ENCODE data around the gene MYH3.
"Not testable (repeated sequence)": the region's sequence is repeated elsewhere in the genome, so short reads cannot be mapped to it uniquely, and the experiment has no call there.

MYH3 gene

DNA sequence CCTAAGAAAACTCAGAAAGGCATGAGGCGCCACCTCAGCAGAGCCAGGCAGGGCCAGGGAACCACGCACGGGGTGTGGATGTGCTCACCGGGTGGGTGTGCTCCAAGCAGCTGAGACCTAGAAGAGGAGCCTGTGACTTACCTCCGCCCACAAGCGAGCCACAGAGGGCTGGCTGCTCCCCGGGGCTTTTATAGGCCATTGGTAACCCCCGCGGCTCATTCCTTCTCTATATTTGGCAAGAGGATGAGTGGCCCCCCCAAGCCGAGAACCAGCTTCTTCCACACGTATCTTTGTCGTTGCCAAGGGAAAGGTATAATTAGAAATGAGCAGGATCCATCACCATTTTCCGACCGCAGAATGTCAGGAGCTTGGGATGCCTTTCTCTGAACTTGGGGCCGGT lies at the start of gene MYH3:
MYH3 (minus strand) TSS at position 162 of the 400 bp plus-strand sequence. CDS start 2,245 bp downstream, outside the sequence.
- Histone ChIP-seq H3K9me3 (ENCODE audit: control insufficient read depth, insufficient read depth, low read depth, low read length) (no peaks in the 10 kb centered on the region), H3K27me3 (ENCODE audit: control insufficient read depth, insufficient read depth, low read length) (no peaks in the 10 kb centered on the region), H3K27ac (ENCODE audit: low read depth, low read length) (no peak within 1 kb of the TSS)

DNA sequence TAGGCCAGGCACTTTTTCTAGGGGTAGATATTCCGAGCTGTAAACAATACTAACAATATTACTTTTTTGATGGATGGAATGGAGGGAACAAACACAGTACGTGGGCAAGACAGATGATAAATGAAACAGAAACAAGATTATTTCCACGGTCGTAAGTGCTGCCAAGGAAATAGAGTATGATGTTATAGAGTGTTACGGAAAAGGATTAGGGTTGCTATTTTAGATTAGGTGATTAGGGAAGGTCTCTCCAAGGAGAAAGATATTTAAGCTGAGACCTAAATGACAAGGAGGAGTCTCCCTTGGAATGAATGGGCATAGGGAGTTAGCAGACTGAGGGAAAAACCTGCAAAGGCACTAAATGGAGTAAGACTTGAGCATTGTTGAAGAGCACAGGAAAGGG lies 48.6 kb upstream of the MYH3 start:
- Histone ChIP-seq H3K27me3 (ENCODE audit: control insufficient read depth, insufficient read depth, low read length) (no peaks in the 10 kb centered on the region), H3K4me3 (ENCODE audit: low read depth, low read length) (no peak overlapping the region), H3K9me3 (ENCODE audit: control insufficient read depth, insufficient read depth, low read depth, low read length) (no peaks in the 10 kb centered on the region), H3K9ac (ENCODE audit: low read length) (no peak overlapping the region), H3K4me1 (ENCODE audit: control insufficient read depth, insufficient read depth, low read length) (no peaks in the 10 kb centered on the region), H3K36me3 (ENCODE audit: control insufficient read depth, insufficient read depth, low read length) (peaks cover 55% of the 10 kb centered on the region), H3K27ac (ENCODE audit: low read depth, low read length) (no peak overlapping the region)

More for the DNA sequence above, at the start of gene MYH3:
- no peaks in the 10 kb centered on the region for H3K36me3 ChIP-seq (ENCODE audit: control insufficient read depth, insufficient read depth, low read length)
- no peaks in the 10 kb centered on the region for H3K4me1 ChIP-seq (ENCODE audit: control insufficient read depth, insufficient read depth, low read length)
- H3K4me3 ChIP-seq (ENCODE audit: low read depth, low read length), result no peak within 1 kb of the TSS
- H3K9ac ChIP-seq (ENCODE audit: low read length), result no peak within 1 kb of the TSS

DNA sequence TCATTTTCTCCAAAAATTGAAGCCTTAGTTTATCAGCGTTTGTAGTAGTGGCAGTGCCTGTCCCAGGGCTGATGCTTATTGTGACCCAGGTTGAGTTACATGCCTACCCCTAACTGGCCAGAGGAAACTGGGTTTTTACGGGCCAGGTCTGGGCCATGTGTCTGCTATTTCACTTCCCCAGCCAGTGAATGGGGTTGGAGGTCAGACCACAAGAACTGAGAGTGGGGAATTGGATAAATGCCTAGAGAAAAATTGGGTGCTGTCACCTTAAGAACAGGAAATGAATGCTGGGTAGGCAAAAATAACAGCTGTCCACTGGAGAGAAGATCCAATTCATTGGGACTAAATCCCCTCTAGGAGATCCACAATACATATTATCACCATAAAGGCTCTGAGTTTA lies 45.5 kb upstream of the MYH3 start:
- Histone ChIP-seq H3K4me1 (ENCODE audit: control insufficient read depth, insufficient read depth, low read length) (no peaks in the 10 kb centered on the region), H3K27ac (ENCODE audit: low read depth, low read length) (no peak overlapping the region), H3K9ac (ENCODE audit: low read length) (no peak overlapping the region)

DNA sequence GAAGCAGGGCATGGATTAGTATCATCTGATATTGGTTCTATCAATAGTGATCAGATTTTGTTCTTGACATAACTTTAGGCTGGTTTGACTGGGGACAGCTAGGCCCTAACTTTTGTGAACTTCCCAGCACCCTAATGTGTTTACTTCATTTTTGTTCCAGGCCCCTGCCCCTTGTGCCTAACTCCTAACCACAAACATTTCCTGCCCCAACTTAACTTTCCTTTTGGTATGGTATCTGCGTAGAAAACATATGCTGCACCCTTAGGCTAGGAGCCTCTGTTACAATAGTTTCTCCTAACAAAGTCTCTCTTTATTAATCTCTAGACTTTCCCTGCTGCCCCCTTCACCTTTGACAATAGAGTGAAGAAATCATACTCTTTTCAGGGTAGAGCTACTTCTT lies 42.7 kb upstream of the MYH3 start:
- no peaks in the 10 kb centered on the region for H3K27me3 ChIP-seq (ENCODE audit: control insufficient read depth, insufficient read depth, low read length)
- no peak overlapping the region for H3K9ac ChIP-seq (ENCODE audit: low read length)
- peaks cover 11% of the 10 kb centered on the region for H3K36me3 ChIP-seq (ENCODE audit: control insufficient read depth, insufficient read depth, low read length)
- H3K4me3 ChIP-seq (ENCODE audit: low read depth, low read length), result no peak overlapping the region
- H3K4me1 ChIP-seq (ENCODE audit: control insufficient read depth, insufficient read depth, low read length), result no peaks in the 10 kb centered on the region
- no peak overlapping the region for H3K27ac ChIP-seq (ENCODE audit: low read depth, low read length)
- no peaks in the 10 kb centered on the region for H3K9me3 ChIP-seq (ENCODE audit: control insufficient read depth, insufficient read depth, low read depth, low read length)

More for the DNA sequence above, 45.5 kb upstream of the MYH3 start:
- Histone ChIP-seq H3K9me3 (ENCODE audit: control insufficient read depth, insufficient read depth, low read depth, low read length) (no peaks in the 10 kb centered on the region), H3K36me3 (ENCODE audit: control insufficient read depth, insufficient read depth, low read length) (peaks cover 29% of the 10 kb centered on the region), H3K27me3 (ENCODE audit: control insufficient read depth, insufficient read depth, low read length) (no peaks in the 10 kb centered on the region), H3K4me3 (ENCODE audit: low read depth, low read length) (no peak overlapping the region)

DNA sequence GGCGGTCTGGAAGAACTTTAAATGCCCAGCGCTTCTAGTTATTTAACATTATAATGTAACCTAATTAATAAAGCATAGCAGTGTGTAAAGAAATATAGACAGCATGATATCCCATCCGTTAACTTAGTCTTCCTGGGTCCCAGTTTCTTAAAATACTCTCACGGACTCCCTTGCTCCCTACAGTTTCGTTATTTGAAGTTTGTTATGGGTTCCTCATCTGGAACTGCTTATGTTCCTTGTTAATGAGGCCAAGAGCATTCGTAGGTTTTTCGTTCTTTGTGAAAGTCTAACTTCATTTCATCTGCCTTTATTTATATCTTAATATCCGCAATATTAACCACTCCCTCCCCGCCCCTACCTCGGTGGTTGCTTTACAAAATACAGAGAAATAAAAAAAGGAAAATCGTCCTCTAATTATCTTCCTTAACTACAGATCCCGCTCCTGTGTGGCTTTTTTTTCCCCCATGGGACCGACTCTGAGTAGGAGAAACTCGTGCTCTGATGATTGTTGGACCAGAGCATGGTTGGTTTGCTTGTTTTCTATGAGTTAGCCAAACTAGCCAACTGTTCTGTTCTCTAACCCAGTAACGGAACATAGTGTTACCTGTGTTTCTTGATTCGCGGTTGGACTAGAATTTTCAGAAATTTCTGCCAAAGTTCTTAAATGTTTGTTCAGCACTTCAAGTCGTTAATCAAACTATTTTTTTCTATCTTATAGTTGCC lies 41.1 kb upstream of the MYH3 start:
- H3K27me3 ChIP-seq (ENCODE audit: control insufficient read depth, insufficient read depth, low read length), result no peaks in the 10 kb centered on the region
- peak overlapping the region; percentile 99 for H3K4me3 ChIP-seq (ENCODE audit: low read depth, low read length)
- no peaks in the 10 kb centered on the region for H3K4me1 ChIP-seq (ENCODE audit: control insufficient read depth, insufficient read depth, low read length)
- peaks cover 23% of the 10 kb centered on the region for H3K36me3 ChIP-seq (ENCODE audit: control insufficient read depth, insufficient read depth, low read length)
- H3K9me3 ChIP-seq (ENCODE audit: control insufficient read depth, insufficient read depth, low read depth, low read length), result no peaks in the 10 kb centered on the region
- peak overlapping the region; percentile 88 for H3K27ac ChIP-seq (ENCODE audit: low read depth, low read length)
- H3K9ac ChIP-seq (ENCODE audit: low read length), result peak overlapping the region; percentile 87

DNA sequence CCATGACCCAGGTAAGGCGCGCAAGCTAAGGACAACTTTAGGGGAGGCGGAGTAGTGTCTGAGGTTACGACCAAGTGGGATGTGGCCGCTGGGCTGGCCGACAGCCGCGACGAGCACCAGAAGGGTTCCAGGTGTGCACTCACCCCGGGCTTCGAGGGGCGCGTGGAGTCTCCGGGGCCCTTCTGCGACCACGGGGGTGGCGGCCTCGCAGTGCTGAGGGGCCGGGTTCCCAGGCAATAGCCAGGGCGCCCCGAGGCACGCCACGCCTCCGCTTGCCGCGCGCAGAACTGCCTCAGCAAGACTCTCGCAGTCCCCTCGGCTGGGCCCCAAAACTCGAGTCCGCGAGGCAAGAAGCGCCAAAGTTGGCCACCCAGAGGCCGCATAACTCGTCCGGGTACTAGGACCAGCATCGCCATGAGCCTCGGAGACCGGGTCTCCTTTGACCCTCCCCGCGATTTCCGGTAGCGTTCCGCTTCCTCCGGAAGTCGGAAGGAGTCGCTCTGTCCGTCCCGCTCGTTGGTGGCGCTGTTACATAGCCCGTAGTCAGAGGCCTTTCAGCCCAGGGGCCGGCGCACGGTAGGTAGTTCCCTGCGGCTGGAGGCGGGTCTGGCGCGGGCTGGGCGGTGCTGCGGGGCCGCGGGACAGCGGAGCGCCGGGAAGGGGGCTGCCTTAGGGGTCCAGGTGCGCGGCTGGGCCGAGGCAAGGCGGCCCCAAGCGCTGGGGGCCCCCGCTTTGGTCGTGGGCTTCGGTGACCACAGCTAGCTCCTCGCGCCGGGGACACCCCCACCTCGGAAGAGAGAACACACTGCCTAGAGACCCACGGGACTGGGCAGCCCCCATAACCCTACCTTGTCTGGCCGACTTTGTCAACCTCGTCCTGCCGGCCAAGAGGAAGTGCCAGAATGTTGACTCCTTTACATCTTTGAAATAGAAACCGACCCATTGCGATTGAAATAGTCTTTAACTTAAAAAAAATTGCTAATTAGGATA lies 40.3 kb upstream of the MYH3 start, which contains the start of the genes ADPRM and SCO1:
ADPRM (plus strand) TSS at position 503 of the 990 bp plus-strand sequence. CDS start 7,333 bp downstream, outside the sequence.
SCO1 (minus strand) TSS at position 442 of the 990 bp plus-strand sequence; CDS start at position 416, 26 bp downstream.
- H3K9me3 ChIP-seq (ENCODE audit: control insufficient read depth, insufficient read depth, low read depth, low read length), result no peaks in the 10 kb centered on the region
- H3K27ac ChIP-seq (ENCODE audit: low read depth, low read length), result peak within 1 kb of the TSS; percentile 88
- no peaks in the 10 kb centered on the region for H3K4me1 ChIP-seq (ENCODE audit: control insufficient read depth, insufficient read depth, low read length)
- no peaks in the 10 kb centered on the region for H3K27me3 ChIP-seq (ENCODE audit: control insufficient read depth, insufficient read depth, low read length)
- H3K36me3 ChIP-seq (ENCODE audit: control insufficient read depth, insufficient read depth, low read length), result peaks cover 32% of the 10 kb centered on the region
- H3K4me3 ChIP-seq (ENCODE audit: low read depth, low read length), result peak within 1 kb of the TSS; percentile 99
- peak within 1 kb of the TSS; percentile 94 for H3K9ac ChIP-seq (ENCODE audit: low read length)

DNA sequence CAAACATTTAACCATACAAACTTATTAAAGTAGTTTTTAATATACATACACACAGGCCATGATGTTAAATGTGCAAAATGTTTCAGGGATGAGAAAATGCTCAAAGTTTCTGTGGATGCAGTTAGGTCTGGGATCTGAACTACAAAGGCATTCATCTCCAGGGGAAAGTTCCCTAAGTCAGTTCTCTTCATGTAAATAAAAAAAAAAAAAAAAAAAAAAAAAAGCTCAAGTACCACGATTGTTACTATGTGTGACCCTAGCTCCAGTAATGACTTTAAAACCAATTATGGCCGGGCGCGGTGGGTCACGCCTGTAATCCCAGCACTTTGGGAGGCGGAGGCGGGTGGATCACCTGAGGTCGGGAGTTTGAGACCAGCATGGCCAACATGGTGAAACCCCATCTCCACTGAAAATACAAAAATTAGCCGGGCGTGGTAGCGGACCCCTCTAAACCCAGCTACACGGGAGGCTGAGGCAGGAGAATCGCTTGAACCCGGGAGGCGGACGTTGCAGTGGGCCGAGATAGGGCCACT lies 38.8 kb upstream of the MYH3 start:
- Histone ChIP-seq H3K4me3 (ENCODE audit: low read depth, low read length) (peak overlapping the region; percentile 99), H3K27ac (ENCODE audit: low read depth, low read length) (peak overlapping the region; percentile 85; the same call in 1 of the 2 replicates), H3K36me3 (ENCODE audit: control insufficient read depth, insufficient read depth, low read length) (peaks cover 46% of the 10 kb centered on the region)
- not testable (repeated sequence) for H3K4me1 ChIP-seq (ENCODE audit: control insufficient read depth, insufficient read depth, low read length); H3K9ac ChIP-seq (ENCODE audit: low read length); H3K9me3 ChIP-seq (ENCODE audit: control insufficient read depth, insufficient read depth, low read depth, low read length); H3K27me3 ChIP-seq (ENCODE audit: control insufficient read depth, insufficient read depth, low read length)

DNA sequence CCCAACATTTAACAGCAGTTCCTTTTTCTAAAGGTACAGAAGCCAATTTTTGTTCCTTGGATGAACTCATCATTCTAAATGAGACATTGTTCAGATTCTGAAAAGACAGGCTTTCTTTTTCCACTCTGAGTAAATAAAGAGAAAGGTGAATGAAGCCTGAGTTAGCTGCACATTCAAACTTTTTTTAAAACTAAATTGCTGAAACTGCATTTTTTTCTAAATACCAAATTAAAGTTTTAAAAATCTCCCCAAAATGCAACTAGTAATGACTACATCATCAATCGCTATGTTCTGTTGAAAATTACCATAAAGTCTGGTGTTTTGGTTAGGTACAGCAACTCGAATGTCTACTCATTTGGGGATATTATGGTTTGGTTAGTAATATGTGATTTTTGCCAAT lies 30.4 kb upstream of the MYH3 start:
- no peaks in the 10 kb centered on the region for H3K27me3 ChIP-seq (ENCODE audit: control insufficient read depth, insufficient read depth, low read length)
- no peak overlapping the region for H3K9ac ChIP-seq (ENCODE audit: low read length)
- H3K36me3 ChIP-seq (ENCODE audit: control insufficient read depth, insufficient read depth, low read length), result peaks cover 94% of the 10 kb centered on the region
- H3K9me3 ChIP-seq (ENCODE audit: control insufficient read depth, insufficient read depth, low read depth, low read length), result no peaks in the 10 kb centered on the region
- no peak overlapping the region for H3K27ac ChIP-seq (ENCODE audit: low read depth, low read length)
- H3K4me1 ChIP-seq (ENCODE audit: control insufficient read depth, insufficient read depth, low read length), result no peaks in the 10 kb centered on the region
- H3K4me3 ChIP-seq (ENCODE audit: low read depth, low read length), result no peak overlapping the region

DNA sequence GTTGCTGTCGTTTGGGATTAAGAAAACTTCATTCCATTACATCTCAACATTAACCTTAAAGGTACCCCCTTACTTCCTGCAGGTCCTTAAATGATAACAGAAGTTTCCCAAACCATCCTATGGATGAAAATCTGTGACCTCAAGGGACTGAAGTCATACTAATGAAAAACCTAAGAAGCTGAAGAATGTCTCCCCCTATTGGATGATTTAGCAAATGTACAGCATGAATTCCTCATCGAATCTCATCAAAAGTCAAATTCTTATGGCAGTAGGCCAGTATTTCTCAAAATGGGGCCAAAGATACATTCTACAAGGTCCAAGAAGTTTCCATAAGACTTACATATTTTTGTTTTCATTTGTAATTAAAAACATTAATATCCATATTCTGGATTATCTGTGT lies 26.7 kb upstream of the MYH3 start:
- Histone ChIP-seq H3K36me3 (ENCODE audit: control insufficient read depth, insufficient read depth, low read length) (peaks cover 93% of the 10 kb centered on the region), H3K9ac (ENCODE audit: low read length) (no peak overlapping the region), H3K4me1 (ENCODE audit: control insufficient read depth, insufficient read depth, low read length) (no peaks in the 10 kb centered on the region), H3K27ac (ENCODE audit: low read depth, low read length) (no peak overlapping the region), H3K4me3 (ENCODE audit: low read depth, low read length) (no peak overlapping the region), H3K27me3 (ENCODE audit: control insufficient read depth, insufficient read depth, low read length) (no peaks in the 10 kb centered on the region), H3K9me3 (ENCODE audit: control insufficient read depth, insufficient read depth, low read depth, low read length) (no peaks in the 10 kb centered on the region)

DNA sequence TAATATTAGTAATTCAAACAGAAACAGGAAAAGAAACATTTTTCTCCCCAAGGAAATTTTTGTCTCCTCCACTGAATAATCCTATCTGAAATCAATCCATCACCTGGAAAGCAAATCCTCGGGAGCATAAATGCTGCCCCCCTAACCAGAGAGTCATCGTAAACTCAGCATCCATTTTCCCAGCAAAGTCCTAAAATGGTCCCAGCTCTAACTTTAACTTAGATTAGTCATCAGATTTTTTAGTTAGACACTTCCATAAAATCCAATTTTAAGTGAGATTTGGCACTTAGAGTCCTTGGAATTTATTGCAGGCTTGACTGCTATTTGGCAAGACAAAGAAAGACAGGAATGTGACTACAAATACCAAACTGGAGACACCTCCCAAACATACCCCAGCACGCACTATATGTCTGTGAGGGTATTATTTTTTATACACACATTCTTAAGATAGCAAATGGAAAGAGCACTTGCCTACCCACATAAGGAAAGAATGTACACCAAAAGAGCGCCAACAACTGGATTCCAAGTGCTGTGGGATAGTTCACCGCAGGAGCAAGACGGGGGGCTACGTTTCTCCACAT lies 24.8 kb upstream of the MYH3 start:
- no peaks in the 10 kb centered on the region for H3K4me1 ChIP-seq (ENCODE audit: control insufficient read depth, insufficient read depth, low read length)
- H3K27me3 ChIP-seq (ENCODE audit: control insufficient read depth, insufficient read depth, low read length), result no peaks in the 10 kb centered on the region
- no peak overlapping the region for H3K9ac ChIP-seq (ENCODE audit: low read length)
- peaks cover 92% of the 10 kb centered on the region for H3K36me3 ChIP-seq (ENCODE audit: control insufficient read depth, insufficient read depth, low read length)
- no peaks in the 10 kb centered on the region for H3K9me3 ChIP-seq (ENCODE audit: control insufficient read depth, insufficient read depth, low read depth, low read length)
- H3K27ac ChIP-seq (ENCODE audit: low read depth, low read length), result no peak overlapping the region
- no peak overlapping the region for H3K4me3 ChIP-seq (ENCODE audit: low read depth, low read length)

Measured in HUES6 (cell line).